ENCODE measurements around the gene AXIN2. TPM values are rescaled to one million over a fixed set of nuclear protein-coding genes. Genes with fewer than 3 reads are reported as not detected.
A peak's percentile ranks its signal among the peaks of the same experiment; 100 is the strongest.

Gene AXIN2
- total RNA-seq, 2 donors from 2014 or later: 5.4 to 16.2 TPM

- intact Hi-C loops (cut with DNase I): no loop called here
- TF ChIP-seq POLR2A (IDR thresholded peaks at IDR 0.05) (peak in 2 of 3 donors; percentile 60 to 66), CTCF (IDR thresholded peaks at IDR 0.05) (no peak)
- H3K27ac ChIP-seq: peak overlapping the region; percentile 79 to 96 (median 94)
- peak; percentile 77 for ATAC-seq
- peak; percentile 90 to 94 (median 92) for DNase-seq
- no peaks in the 10 kb centered on the region for H3K27me3 ChIP-seq
- no peaks in the 10 kb centered on the region for H3K9me3 ChIP-seq
- H3K36me3 ChIP-seq (replicated peaks in 1 of 2; ENCODE audit: insufficient read depth in 1 of 2, low read depth in 2 of 2): no peaks in the 10 kb centered on the region
- peaks cover 62% of the 10 kb centered on the region for H3K4me1 ChIP-seq
- H3K4me3 ChIP-seq: peak overlapping the region; percentile 88 to 94
- 1% methylated on average over 90 of the region's 113 CpGs; no CpG with 5 or more reads in 1 of the 2 donors for WGBS, 2 donors
Observed at GRCh38 chr17:65560628-65561451, 608 bp downstream of the AXIN2 start.

- intact Hi-C loops (cut with DNase I): no loop called here
- WGBS, 2 donors: 0% methylated on average over 57 to 74 of the region's 89 CpGs
- TF ChIP-seq POLR2A (IDR thresholded peaks at IDR 0.05) (no peak), CTCF (IDR thresholded peaks at IDR 0.05) (no peak)
- Histone ChIP-seq H3K27ac (peak overlapping the region; percentile 79 to 96 (median 94)), H3K4me1 (peaks cover 60% of the 10 kb centered on the region), H3K36me3 (replicated peaks in 1 of 2; ENCODE audit: insufficient read depth in 1 of 2, low read depth in 2 of 2) (no peaks in the 10 kb centered on the region), H3K27me3 (no peaks in the 10 kb centered on the region), H3K4me3 (peak overlapping the region; percentile 88 to 94), H3K9me3 (no peaks in the 10 kb centered on the region)
- ATAC-seq (no peak), DNase-seq (peak in 2 of 4 donors; percentile 24 to 44)
Observed at GRCh38 chr17:65559804-65560627, 1.4 kb downstream of the AXIN2 start.

- H3K36me3 ChIP-seq (replicated peaks in 1 of 2; ENCODE audit: insufficient read depth in 1 of 2, low read depth in 2 of 2): no peaks in the 10 kb centered on the region
- TF ChIP-seq CTCF (IDR thresholded peaks at IDR 0.05) (no peak), POLR2A (IDR thresholded peaks at IDR 0.05) (no peak)
- DNase-seq (no peak), ATAC-seq (no peak)
- H3K9me3 ChIP-seq: no peaks in the 10 kb centered on the region
- WGBS, 2 donors: 0 to 2% methylated on average over 13 of the region's 13 CpGs
- H3K4me1 ChIP-seq: peaks cover 54% of the 10 kb centered on the region
- peak overlapping the region; percentile 88 to 94 for H3K4me3 ChIP-seq
- no peaks in the 10 kb centered on the region for H3K27me3 ChIP-seq
- peak overlapping the region in 3 of 4 donors; percentile 93 to 96 (median 95) for H3K27ac ChIP-seq
- intact Hi-C loops (cut with DNase I): no loop called here
Observed at GRCh38 chr17:65559461-65559803, 2.0 kb downstream of the AXIN2 start.

GRCh38 chr17:65558683-65559460, 2.6 kb downstream of the AXIN2 start:
- intact Hi-C loops (cut with DNase I): no loop called here
- TF ChIP-seq POLR2A (IDR thresholded peaks at IDR 0.05) (no peak), CTCF (IDR thresholded peaks at IDR 0.05) (no peak)
- H3K4me3 ChIP-seq: no peak overlapping the region
- peaks cover 50% of the 10 kb centered on the region for H3K4me1 ChIP-seq
- H3K27ac ChIP-seq: peak overlapping the region in 1 of 4 donors; percentile 96
- ATAC-seq (no peak), DNase-seq (peak in 1 of 4 donors; percentile 14)
- H3K36me3 ChIP-seq (replicated peaks in 1 of 2; ENCODE audit: insufficient read depth in 1 of 2, low read depth in 2 of 2): no peaks in the 10 kb centered on the region
- H3K9me3 ChIP-seq: no peaks in the 10 kb centered on the region
- no peaks in the 10 kb centered on the region for H3K27me3 ChIP-seq
- 25 to 50% methylated on average over 29 of the region's 29 CpGs for WGBS, 2 donors
